Stomach smooth muscle (tissue), 2 donors: Measurements from ENCODE around the gene PPM1G.
"Not testable (repeated sequence)": the region's sequence is repeated elsewhere in the genome, so short reads cannot be mapped to it uniquely, and the experiment has no call there.

Experiments used
- H3K27ac ChIP-seq: one replicate; pipeline ENCODE4 v1.7.0; 2013; ENCODE audit warnings: mild to moderate bottlenecking, low read length, inconsistent platforms
- H3K27me3 ChIP-seq, 2 donors: one replicate each; pipeline ENCODE4 v1.7.0; 2013; ENCODE audit warnings: low read length in 2 of 2; ENCODE audit not compliant: insufficient read depth in 2 of 2, control insufficient read depth in 1 of 2
- H3K36me3 ChIP-seq, 2 donors: one replicate each; pipeline ENCODE4 v1.7.0; 2013; ENCODE audit warnings: low read length in 2 of 2; ENCODE audit not compliant: control insufficient read depth in 2 of 2, insufficient read depth in 2 of 2
- H3K4me1 ChIP-seq: one replicate; pipeline ENCODE4 v1.7.0; 2013; ENCODE audit warnings: low read length; ENCODE audit not compliant: control insufficient read depth, insufficient read depth
- H3K4me3 ChIP-seq, 2 donors: one replicate each; pipeline ENCODE4 v1.7.0; 2013; ENCODE audit warnings: low read length in 2 of 2
- H3K9ac ChIP-seq, 2 donors: one replicate each; pipeline ENCODE4 v1.7.0; 2013; ENCODE audit warnings: low read length in 2 of 2, mild to moderate bottlenecking in 1 of 2
- H3K9me3 ChIP-seq, 2 donors: one replicate each; pipeline ENCODE4 v1.7.0; 2013; ENCODE audit warnings: low read length in 2 of 2; ENCODE audit not compliant: control insufficient read depth in 2 of 2
- donor health status: healthy.
- donor health status: Pancreatic carcinoma.

PPM1G gene

DNA sequence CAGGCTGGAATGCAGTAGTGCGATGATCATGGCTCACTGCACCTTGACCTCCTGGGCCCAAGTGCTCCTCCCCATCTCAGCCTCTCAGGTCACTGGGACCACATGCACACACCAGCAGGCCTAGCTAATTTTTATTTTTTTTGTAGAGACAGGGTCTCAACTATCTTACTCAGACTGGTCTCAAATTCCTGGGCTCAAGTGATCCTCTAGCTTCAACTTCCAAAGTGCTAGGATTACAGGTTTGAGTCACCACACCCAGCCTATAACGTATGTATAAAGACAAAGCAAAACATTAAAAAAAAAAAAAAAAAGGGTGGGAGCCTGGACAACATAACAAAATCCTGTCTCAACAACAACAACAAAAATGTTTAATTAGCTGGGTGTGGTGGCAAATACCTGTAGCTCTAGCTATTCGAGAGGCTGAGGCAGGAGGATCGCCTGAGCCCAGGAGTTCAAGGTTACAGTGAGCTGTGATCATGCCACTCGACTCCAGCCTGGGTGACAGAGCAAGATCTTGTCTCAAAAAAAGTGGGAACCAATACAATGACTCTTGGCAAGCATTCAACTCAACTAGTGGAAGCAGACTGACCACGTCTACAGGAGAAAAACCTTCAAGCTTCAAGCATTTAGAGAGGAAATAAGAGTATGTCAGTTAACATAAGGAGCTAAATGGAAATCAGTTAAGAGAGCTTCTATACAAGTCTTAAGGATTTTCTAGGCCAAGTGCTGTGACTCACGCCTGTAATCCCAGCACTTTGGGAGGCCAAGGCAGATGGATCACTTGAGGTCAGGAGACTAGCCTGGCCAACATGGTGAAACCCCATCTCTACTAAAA is 55.4 kb downstream of the PPM1G start:
- no peaks in the 10 kb centered on the region for H3K9me3 ChIP-seq

DNA sequence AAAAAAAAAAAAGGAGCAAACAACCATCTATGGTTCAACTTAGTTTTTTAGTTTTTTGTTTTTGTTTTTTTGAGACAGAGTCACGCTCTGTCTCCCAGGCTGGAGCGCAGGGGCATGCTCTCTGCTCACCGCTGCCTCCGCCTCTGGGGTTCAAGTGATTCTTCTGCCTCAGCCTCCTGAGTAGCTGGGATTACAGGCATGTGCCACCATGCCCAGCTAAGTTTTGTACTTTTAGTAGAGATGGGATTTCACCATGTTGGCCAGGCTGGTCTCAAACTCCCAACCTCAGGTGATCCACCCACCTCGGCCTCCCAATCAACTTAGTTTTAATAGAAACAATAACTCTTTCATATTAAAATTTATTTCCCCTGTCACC is 56.0 kb downstream of the PPM1G start:
- not testable (repeated sequence) for H3K9ac ChIP-seq, H3K36me3 ChIP-seq, H3K27ac ChIP-seq, H3K4me3 ChIP-seq, H3K9me3 ChIP-seq, H3K27me3 ChIP-seq
- peaks cover 17% of the 10 kb centered on the region for H3K4me1 ChIP-seq

More for the DNA sequence above, 55.4 kb downstream of the PPM1G start:
- Histone ChIP-seq H3K27me3 (no peaks in the 10 kb centered on the region), H3K9ac (no peak overlapping the region), H3K4me3 (no peak overlapping the region), H3K36me3 (peaks cover 0 to 2% of the 10 kb centered on the region in 2 donors), H3K27ac (no peak overlapping the region), H3K4me1 (peaks cover 17% of the 10 kb centered on the region)

- no peak overlapping the region for H3K27ac ChIP-seq
- no peak overlapping the region for H3K4me3 ChIP-seq
- peaks cover 0 to 2% of the 10 kb centered on the region in 2 donors for H3K36me3 ChIP-seq
- H3K9ac ChIP-seq, result no peak overlapping the region
- H3K4me1 ChIP-seq, result peaks cover 9% of the 10 kb centered on the region
- no peaks in the 10 kb centered on the region for H3K9me3 ChIP-seq
- H3K27me3 ChIP-seq, result no peaks in the 10 kb centered on the region
Observed at GRCh38 chr2:27351802-27352598, 57.4 kb downstream of the PPM1G start.

DNA sequence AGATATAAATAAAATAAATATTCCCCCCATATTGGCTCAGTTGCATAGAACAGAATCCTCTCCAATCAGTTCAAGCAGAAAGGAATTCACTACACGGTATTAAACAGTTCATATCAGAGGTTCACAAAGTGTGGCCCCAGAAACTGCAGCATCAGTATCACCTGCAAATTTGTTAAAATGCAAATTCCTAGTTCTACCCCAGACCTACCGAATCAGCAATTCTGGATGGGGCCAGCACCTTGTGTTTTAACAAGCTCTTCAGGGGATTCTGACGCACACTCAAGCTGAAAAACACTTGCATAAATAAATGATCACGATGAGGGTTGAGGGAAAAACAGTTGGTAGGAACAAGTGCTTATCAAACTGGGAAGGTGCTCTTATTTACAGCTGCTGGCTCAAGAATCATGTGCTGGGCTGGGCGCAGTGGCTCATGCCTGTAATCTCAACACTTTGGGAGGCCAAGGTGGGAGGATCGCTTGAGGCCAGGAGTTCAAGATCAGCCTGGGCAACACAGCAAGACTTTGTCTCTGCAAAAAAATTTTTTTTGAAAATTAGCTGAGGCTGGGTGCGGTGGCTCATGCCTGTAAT is 59.2 kb downstream of the PPM1G start:
- Histone ChIP-seq H3K4me1 (no peaks in the 10 kb centered on the region), H3K36me3 (peaks cover 0 to 2% of the 10 kb centered on the region in 2 donors), H3K9me3 (no peaks in the 10 kb centered on the region), H3K9ac (no peak overlapping the region), H3K27me3 (no peaks in the 10 kb centered on the region), H3K27ac (no peak overlapping the region), H3K4me3 (no peak overlapping the region)

GRCh38 chr2:27347641-27348040 is 61.8 kb downstream of the PPM1G start:
- Histone ChIP-seq H3K27ac (no peak overlapping the region), H3K9ac (no peak overlapping the region), H3K4me3 (no peak overlapping the region), H3K9me3 (no peaks in the 10 kb centered on the region), H3K27me3 (no peaks in the 10 kb centered on the region), H3K36me3 (peaks cover under 1 to 8% of the 10 kb centered on the region in 2 donors), H3K4me1 (no peaks in the 10 kb centered on the region)

- Histone ChIP-seq H3K27me3 (no peaks in the 10 kb centered on the region), H3K4me1 (no peaks in the 10 kb centered on the region), H3K4me3 (no peak overlapping the region), H3K27ac (no peak overlapping the region), H3K36me3 (peaks cover 40 to 56% of the 10 kb centered on the region in 2 donors), H3K9ac (no peak overlapping the region), H3K9me3 (no peaks in the 10 kb centered on the region)
Observed at GRCh38 chr2:27336173-27336572, 73.2 kb downstream of the PPM1G start.

GRCh38 chr2:27335311-27335710 is 74.1 kb downstream of the PPM1G start:
- Histone ChIP-seq H3K36me3 (peaks cover 48 to 55% of the 10 kb centered on the region in 2 donors), H3K9me3 (no peaks in the 10 kb centered on the region), H3K27me3 (no peaks in the 10 kb centered on the region), H3K4me3 (no peak overlapping the region), H3K4me1 (no peaks in the 10 kb centered on the region), H3K9ac (no peak overlapping the region), H3K27ac (no peak overlapping the region)
